HepG2 (cell line): ENCODE results near the gene TRIM27. TPM values are rescaled to one million over a fixed set of nuclear protein-coding genes. Genes with fewer than 3 reads are reported as not detected.

Experiments
- AHR ChIP-seq: IDR thresholded peaks from 2 replicates; pipeline ENCODE4 v1.6.1; 2018; ENCODE audit warnings: missing genetic modification reagents, missing compliant biosample characterization
- CBX2 ChIP-seq, 2 experiments: fragments of 200-600 bp in 1 of 2; sonication (generic); formaldehyde crosslinking in 1 of 2; IDR thresholded peaks; 2 replicates each; pipeline versions ENCODE4 v1.7.0 to v1.8.1; 2018 to 2022; ENCODE audit warnings: low read depth in 2 of 2, low read length in 1 of 2, mild to moderate bottlenecking in 1 of 2, missing genetic modification reagents in 1 of 2
- JUND ChIP-seq: sonication (generic); formaldehyde crosslinking; IDR thresholded peaks from 2 replicates; pipeline ENCODE4 v1.8.0; 2022; ENCODE audit warnings: mild to moderate bottlenecking, missing genetic modification reagents
- RFXANK ChIP-seq: IDR thresholded peaks from 2 replicates; pipeline ENCODE4 v1.6.1; 2016
- SMAD3 ChIP-seq: sonication (generic); formaldehyde crosslinking; IDR thresholded peaks from 2 replicates; pipeline ENCODE4 v1.4.0; 2020; ENCODE audit warnings: missing genetic modification reagents
- SP2 ChIP-seq: sonication (generic); formaldehyde crosslinking; IDR thresholded peaks from 2 replicates; pipeline ENCODE4 v1.5.1; 2020; ENCODE audit warnings: mild to moderate bottlenecking, missing genetic modification reagents
- TMF1 ChIP-seq: sonication (generic); formaldehyde crosslinking; IDR thresholded peaks from 2 replicates; pipeline ENCODE4 v1.8.1; 2022; ENCODE audit warnings: low read depth, missing genetic modification reagents
- ZBTB10 ChIP-seq: sonication (generic); formaldehyde crosslinking; IDR thresholded peaks from 2 replicates; pipeline ENCODE4 v1.4.0; 2020; ENCODE audit warnings: missing genetic modification reagents, borderline replicate concordance
- ZNF414 ChIP-seq: sonication (generic); formaldehyde crosslinking; IDR thresholded peaks from 2 replicates; pipeline ENCODE4 v1.5.0; 2020; ENCODE audit warnings: missing genetic modification reagents
- ZNF550 ChIP-seq: sonication (generic); formaldehyde crosslinking; IDR thresholded peaks from 2 replicates; pipeline ENCODE4 v1.4.0; 2020; ENCODE audit warnings: mild to moderate bottlenecking, missing genetic modification reagents, borderline replicate concordance
- ZNF646 ChIP-seq: sonication (generic); formaldehyde crosslinking; IDR thresholded peaks from 2 replicates; pipeline ENCODE4 v1.9.0; 2021; ENCODE audit warnings: mild to moderate bottlenecking, missing genetic modification reagents
- ZNF761 ChIP-seq: sonication (generic); formaldehyde crosslinking; conservative IDR thresholded peaks from 2 replicates; pipeline ENCODE4 v1.4.0; 2020; ENCODE audit warnings: mild to moderate bottlenecking, missing genetic modification reagents
- polyA plus RNA-seq, 8 experiments: library from polyadenylated mRNA; depleted of rRNA in 3 of 8; stranded (reverse) in 7 of 8; unstranded in 1 of 8; fragments of >200 nt; fragmentation: Illumina TruSeq in 4 of 8; extraction: Trizol in 4 of 8; gene quantifications; 2 replicates each; pipeline versions ENCODE4 v1.2.1 to v1.2.3, GENCODE V29; 2011 to 2016; ENCODE audit warnings: low read depth in 4 of 8, missing spikeins in 1 of 8, mixed read lengths in 1 of 8; ENCODE audit not compliant: insufficient read depth in 1 of 8
- total RNA-seq, 5 experiments: library from RNA; depleted of rRNA; stranded (reverse); fragments of >200 nt; fragmentation: Illumina TruSeq; extraction: Trizol; gene quantifications; 2 replicates each; pipeline ENCODE4 v1.2.3, GENCODE V29; 2016; ENCODE audit warnings: low read depth in 1 of 5
- TF ChIP-seq, protein P1 (sequence below): fragments of 450-650 bp; IDR thresholded peaks from 2 replicates; pipeline ENCODE4 v1.6.1; 2016
- TF ChIP-seq, protein P2 (sequence below): sonication (generic); formaldehyde crosslinking; IDR thresholded peaks from 2 replicates; pipeline ENCODE4 v1.9.0; 2022; ENCODE audit warnings: missing genetic modification reagents, mild to moderate bottlenecking, borderline replicate concordance

Gene TRIM27
- total and polyA plus RNA-seq, 2 of the 13 experiments (the other 11 are each of a cell fraction or from before 2014, with no cell fraction given) = 88.6 to 112 TPM

GRCh38 chr6:28923318-28924102, at the start of gene TRIM27 (continued):
- TF ChIP-seq ZNF646 (CRISPR knock-in tag) = no peak; the same call in 1 of the 2 replicates
- TF ChIP-seq SP2 (CRISPR knock-in tag) = peak; percentile 79
- peak; percentile 95 for TF ChIP-seq ZNF414
- TF ChIP-seq AHR = peak; percentile 24; the same call in 1 of the 2 replicates
- no peak; the same call in 1 of the 2 replicates for TF ChIP-seq ZBTB10
- TF ChIP-seq RFXANK (CRISPR knock-in tag) = peak; percentile 56; the same call in 1 of the 2 replicates
- peak; percentile 68; the same call in 1 of the 2 replicates for TF ChIP-seq TMF1 (CRISPR knock-in tag)
- TF ChIP-seq, protein P1, sequence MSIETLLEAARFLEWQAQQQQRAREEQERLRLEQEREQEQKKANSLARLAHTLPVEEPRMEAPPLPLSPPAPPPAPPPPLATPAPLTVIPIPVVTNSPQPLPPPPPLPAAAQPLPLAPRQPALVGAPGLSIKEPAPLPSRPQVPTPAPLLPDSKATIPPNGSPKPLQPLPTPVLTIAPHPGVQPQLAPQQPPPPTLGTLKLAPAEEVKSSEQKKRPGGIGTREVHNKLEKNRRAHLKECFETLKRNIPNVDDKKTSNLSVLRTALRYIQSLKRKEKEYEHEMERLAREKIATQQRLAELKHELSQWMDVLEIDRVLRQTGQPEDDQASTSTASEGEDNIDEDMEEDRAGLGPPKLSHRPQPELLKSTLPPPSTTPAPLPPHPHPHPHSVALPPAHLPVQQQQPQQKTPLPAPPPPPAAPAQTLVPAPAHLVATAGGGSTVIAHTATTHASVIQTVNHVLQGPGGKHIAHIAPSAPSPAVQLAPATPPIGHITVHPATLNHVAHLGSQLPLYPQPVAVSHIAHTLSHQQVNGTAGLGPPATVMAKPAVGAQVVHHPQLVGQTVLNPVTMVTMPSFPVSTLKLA = peak; percentile 68
- no peak for TF ChIP-seq JUND (CRISPR knock-in tag)
- TF ChIP-seq, protein P2, sequence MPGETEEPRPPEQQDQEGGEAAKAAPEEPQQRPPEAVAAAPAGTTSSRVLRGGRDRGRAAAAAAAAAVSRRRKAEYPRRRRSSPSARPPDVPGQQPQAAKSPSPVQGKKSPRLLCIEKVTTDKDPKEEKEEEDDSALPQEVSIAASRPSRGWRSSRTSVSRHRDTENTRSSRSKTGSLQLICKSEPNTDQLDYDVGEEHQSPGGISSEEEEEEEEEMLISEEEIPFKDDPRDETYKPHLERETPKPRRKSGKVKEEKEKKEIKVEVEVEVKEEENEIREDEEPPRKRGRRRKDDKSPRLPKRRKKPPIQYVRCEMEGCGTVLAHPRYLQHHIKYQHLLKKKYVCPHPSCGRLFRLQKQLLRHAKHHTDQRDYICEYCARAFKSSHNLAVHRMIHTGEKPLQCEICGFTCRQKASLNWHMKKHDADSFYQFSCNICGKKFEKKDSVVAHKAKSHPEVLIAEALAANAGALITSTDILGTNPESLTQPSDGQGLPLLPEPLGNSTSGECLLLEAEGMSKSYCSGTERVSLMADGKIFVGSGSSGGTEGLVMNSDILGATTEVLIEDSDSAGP = peak; percentile 97
- no peak for TF ChIP-seq CBX2 (IDR thresholded peaks at IDR 0.05; ENCODE audit: low read depth, low read length)
- TF ChIP-seq CBX2 (CRISPR knock-in tag; IDR thresholded peaks at IDR 0.05; ENCODE audit: low read depth) = peak; percentile 94; the same call in 1 of the 2 replicates
- peak; percentile 73; the same call in 1 of the 2 replicates for TF ChIP-seq ZNF550 (CRISPR knock-in tag)
- no peak; the same call in 1 of the 2 replicates for TF ChIP-seq SMAD3
- peak; percentile 65 for TF ChIP-seq ZNF761 (CRISPR knock-in tag)
